NCI-H524 (cell line): ENCODE measurements around the gene NCS1.

ENCODE experiments used
- DNase-seq, 2 experiments: peaks; one replicate each; lab custom pipeline; 2025; lab: John Stamatoyannopoulos, UW

The NCS1 gene

DNA sequence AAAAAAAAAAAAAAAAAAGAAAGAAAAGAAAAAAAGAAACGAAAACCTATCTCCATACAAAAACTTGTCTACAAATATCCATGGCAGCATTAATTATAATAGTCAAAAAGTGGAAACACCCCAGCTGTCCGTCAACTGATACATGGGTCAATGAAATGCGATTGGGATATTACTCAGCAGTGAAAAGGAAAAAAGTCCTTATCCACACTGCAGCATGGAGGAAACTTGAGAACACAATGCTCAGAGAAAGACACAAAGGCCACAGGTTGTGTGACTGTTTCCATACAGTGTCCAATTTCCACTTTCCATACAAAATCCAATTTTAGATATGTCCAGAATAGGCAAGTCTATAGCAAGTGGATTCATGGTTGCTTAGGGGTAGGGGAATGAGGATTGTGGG is 24.3 kb upstream of the NCS1 start:
- DNase-seq, result no peak

DNA sequence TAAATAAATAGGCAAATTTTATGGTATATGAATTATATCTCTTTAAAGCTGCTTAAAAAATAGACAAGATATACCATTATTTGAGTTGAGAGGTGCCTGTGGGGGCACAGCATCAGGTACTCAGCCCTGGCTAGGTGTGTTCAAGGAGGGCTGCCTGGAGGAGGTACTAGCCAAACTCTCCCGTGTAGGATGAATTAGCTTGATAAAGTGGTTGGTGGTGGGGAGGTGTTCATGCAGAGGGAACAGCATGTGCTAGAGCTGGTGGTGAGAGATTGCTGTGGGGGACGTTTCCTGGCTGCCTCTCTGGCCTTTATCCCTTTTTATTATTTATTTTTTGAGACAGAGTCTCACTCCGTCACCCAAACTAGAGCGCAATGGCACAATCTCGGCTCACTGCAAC is 23.2 kb upstream of the NCS1 start:
- no peak for DNase-seq

GRCh38 chr9:130149654-130150286 is 22.4 kb upstream of the NCS1 start:
- no peak for DNase-seq

GRCh38 chr9:130150779-130151382 is 21.3 kb upstream of the NCS1 start:
- no peak for DNase-seq

GRCh38 chr9:130154816-130155215 is 17.4 kb upstream of the NCS1 start:
- no peak for DNase-seq

DNA sequence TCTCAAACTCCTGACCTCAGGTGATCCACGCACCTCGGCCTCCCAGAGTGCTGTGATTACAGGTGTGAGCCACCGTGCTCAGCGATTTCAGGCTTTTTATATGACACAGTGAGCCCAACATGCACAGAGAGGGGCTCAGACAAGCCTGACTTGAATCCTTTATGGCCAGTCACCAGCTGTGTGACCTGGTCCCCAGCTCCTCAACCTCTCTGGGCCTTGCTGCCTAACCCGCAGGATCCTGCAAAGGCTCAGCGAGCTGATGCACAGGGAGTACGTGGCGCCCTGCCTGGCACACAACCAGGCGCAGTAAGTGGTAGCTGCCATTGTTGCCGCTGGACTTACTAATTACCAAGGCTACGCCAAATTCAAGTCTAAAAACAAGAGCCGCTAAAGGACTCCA is 16.6 kb upstream of the NCS1 start:
- no peak for DNase-seq

GRCh38 chr9:130156672-130157071 is 15.5 kb upstream of the NCS1 start:
- peak; percentile 53 to 69 for DNase-seq

DNA sequence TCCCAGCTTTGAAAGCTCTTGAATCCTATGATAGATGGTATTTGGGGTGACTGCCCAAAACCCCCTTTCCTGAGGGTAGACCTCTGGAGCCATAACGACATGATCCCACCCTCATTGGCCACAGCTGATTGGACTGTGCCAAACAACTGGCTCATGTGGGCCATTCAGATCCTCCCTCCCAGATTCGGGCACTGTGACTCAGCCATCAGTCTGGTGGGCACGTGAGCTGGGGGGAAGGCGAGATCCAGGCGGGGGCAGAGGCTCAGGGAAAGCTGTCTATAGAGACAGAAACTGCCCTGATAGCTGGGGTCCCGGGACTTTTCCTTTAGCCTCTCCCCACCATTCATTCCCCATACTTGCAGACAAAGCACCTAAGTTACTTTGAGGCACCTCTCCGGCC is 15.1 kb upstream of the NCS1 start:
- DNase-seq, result no peak

GRCh38 chr9:130158001-130158400 is 14.2 kb upstream of the NCS1 start:
- no peak for DNase-seq

- peak; percentile 51 to 81 for DNase-seq
Observed at GRCh38 chr9:130159057-130159456, 13.1 kb upstream of the NCS1 start.

DNA sequence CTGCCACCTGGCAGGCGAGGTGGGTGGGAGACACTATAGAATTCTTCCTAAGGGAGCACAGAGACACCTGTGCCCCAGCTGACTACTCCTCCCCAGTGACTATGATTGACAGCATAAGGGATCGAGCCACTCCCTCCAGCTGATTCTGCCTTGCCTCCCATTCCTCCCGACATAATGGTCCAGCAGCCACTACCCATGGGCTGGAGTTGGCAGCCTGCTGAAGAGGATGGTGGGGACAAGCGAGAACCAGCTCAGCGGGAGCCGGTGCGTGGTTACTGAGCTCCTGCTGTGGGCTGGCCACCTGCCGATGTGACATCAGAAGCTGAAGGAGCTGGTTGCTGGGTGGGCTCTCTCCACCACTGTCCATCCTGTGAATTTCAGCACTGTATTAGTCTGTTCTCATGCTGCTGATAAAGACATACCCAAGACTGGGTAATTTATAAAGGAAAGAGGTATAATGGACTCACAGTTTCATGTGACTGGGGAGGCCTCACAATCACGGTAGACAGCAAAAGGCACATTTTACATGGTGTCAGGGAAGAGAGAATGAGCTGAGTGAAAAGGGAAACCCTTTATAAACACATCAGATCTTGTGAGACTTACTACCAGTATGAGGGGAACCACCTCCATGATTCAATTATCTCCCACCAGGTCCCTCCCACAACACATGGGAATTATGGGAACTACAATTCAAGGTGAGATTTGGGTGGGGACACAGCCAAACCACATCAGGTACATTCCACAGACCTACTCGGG is 12.1 kb upstream of the NCS1 start:
- DNase-seq, result peak; percentile 39 to 61

- no peak for DNase-seq
Observed at GRCh38 chr9:130160862-130161470, 11.2 kb upstream of the NCS1 start.

- no peak for DNase-seq
Observed at GRCh38 chr9:130165579-130165978, 6.6 kb upstream of the NCS1 start.

DNA sequence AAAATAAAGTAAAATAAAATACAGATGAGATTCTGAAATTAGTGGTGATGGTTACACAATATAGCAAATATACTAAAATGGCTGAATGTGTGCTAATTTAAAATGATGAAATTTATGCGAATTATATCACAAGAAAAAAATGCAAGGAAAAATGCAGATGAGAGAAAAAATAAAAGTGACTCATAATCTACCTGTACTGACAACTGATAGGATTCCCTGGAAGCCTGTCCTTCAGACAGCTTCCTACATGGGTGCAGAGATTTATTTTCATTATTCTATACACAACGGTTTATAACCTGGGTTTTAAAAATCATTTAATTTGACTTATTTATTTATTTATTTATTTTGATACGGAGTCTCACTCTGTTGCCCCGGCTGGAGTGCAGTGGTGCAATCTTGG is 5.8 kb upstream of the NCS1 start:
- DNase-seq, result no peak

GRCh38 chr9:130167927-130168326 is 4.3 kb upstream of the NCS1 start:
- DNase-seq, result no peak

DNA sequence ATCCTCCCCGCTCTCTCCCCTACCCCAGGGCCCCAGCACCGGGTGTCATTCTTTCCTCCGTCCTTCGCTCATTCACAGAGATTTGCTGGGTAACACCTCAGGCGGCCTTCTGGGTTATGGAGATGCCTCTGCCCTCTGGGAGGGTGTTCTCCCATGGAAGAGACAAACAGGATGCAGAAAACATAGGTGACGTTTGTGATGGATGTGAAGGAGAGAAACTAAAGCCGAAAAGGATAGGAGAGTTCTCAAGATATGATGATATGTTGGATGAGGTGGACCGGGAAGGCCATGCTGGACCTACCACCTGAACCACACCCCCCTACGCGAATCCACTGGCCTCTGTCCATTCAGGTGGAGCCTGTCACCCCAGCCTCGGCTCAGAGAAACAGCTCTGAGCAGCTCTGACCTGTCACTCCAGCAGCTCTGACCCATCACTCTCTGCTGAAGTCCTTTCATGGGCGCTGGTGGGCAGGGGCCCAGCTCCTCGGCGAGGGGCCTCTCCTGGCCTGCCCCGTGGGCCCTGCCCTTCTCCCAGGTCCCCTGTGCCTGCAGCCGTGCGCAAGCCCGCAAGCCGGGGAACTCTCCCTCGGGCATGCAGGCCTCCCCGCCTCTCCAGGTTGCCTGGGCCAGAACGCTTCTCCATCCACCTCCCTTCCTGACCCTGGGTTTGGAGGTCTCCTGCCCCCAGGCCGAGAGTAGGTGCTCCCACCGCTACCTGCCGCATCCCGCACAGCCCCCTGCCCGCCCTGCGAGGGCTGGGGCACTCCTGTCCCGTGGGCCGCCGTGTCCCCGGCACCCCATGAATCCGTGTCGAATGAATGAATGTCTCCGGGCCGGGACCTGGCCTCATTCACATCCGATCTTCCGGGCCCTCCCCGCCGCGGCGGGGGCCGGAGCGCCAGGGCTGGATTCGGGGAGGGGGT is 717 bp upstream of the NCS1 start:
- DNase-seq, result no peak

- peak in 1 of 2 experiments; percentile 34 for DNase-seq
Observed at GRCh38 chr9:130172858-130173665, 858 bp downstream of the NCS1 start.

DNA sequence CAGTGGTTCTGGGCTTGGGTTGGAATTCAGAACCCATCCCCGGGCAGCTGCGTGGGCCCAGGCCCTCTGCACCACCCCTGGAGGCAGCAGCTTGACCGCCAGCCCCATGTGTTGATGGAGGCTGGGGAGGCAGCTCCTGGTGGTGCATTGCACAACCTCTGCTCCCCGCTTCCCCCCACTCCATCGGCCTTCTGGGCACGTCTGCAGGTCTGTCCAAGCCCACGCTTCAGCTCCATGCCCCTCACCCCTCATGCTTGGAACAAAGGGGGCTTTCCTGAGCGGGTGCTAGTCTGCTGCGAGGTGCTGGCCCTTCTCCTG is 1.4 kb downstream of the NCS1 start:
- no peak for DNase-seq

- no peak for DNase-seq
Observed at GRCh38 chr9:130174025-130174424, 1.8 kb downstream of the NCS1 start.

- DNase-seq, result peak; percentile 29 to 68
Observed at GRCh38 chr9:130174920-130175321, 2.7 kb downstream of the NCS1 start.

DNA sequence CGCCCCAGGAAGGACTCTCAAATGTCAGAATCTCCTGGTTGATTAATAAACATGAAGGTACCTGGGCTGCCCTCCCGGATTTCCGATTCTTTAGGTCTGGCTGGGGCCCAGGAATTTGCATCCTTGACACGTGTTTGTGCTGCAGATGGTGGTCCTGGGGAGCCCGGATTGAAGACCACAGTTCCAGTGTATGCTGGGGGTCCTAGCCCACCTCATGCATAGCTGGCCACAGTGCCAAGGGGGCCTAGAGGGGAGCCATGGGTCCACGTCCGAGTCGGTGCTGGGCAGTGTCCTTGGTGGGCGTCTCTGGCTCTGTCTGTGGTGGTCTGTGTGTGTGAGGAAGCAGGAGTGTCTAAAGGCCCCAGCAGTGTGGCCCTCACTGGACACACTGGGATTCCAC is 3.2 kb downstream of the NCS1 start:
- DNase-seq, result no peak
